Measurements from ENCODE around the gene KY.
"Not testable (repeated sequence)": the region's sequence is repeated elsewhere in the genome, so short reads cannot be mapped to it uniquely, and the experiment has no call there.

Gene KY

DNA sequence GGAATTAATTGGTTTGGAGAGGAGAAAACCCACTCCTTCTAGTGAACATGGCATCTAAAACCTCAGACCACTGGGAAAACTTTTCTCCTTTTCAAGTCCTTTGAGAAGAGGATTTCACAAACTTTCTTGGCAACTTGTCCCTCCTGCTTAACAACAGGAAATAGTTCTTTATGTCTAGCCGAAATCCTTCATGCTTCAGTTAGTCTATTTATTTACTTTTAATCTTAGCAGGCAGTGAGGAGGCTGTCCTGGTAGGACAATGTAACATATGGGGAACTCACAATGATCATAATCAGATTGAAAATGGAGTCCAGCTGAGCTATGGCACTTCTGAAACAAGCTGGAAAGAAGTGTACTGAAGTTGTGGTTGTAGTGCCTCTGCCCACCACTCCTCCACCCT lies 50.6 kb downstream of the KY start:
- no peak for DNase-seq

DNA sequence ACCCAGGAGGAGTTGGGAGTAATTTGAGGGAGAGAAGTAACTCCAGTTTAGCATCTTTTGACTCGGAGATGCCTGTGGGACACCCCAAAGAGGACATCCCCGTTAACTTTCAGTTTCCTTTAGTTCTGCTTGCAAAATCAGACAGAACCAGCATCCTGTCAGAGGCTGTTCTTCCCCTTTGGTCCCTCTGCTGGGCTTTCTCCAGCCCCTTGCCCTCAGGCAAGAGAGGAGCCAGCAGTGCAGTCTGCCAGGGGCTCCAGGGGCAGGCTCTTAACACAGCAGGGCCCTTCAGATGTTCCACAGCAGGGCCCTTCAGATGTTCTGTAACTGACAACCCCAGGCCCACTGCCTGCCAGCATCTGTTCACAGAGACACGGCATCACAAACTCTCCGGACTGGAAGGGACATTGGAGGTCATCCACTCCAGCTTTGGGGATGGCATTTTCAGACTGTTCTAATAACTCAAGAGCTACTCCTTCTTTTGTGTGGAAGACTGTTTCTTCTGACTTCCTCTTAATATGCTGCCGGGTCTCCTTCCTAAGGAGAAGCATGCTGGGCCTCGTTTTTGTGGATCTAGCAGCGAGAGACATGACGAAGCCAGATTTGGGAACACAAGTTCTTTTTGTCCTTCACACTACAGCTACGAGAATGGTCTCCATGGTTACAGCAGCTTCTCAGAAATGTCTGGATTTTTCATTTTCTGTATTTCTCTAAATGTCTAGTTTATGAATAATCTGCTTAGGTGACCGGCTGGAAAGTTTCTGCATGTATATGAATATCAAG lies 51.9 kb downstream of the KY start:
- DNase-seq, result no peak

DNA sequence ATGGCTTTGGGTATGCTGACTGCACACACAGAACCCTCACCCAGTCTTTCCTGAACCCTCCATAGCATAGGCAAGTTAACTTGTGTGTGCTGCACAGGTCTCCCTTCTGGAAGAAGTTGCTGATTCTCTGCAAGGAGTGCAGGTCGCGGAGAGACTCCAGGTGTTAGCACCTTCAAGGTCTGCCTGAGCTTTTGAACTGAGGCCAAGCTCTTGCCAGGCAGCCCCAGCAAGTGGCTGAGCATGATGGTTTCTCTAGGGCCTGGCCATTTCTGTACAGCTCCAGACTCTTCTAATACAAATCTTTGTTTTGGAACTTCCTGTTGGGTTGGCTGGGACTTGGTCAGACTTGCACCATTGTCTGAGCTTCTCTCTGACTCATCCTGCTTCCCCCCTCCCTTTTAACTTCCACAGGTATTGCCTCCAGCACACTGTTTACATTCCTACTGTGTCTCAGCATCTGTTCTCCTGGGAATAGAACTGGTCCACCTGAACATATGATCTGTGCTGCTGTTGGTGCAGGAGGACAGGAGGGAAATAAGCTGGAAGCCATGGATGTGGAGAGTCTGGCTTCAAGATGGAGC lies 53.3 kb downstream of the KY start:
- DNase-seq, result no peak

DNA sequence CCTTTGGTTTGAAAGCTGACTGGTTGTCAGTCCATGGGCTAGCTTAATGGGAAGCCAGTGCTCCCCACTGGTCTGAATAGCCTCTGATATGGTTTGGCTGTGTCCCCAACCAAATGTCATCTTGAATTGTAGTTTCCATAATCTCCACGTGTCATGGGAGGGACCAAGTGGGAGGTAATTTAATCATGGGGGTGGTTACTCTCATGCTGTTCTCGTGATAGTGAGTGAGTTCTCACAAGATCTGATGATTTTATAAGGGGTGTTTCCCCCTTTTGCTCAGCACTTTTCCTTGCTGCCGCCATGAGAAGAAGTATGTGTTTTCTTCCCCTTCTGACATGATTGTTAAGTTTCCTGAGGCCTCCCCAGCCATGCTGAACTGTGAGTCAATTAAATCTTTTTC lies 55.8 kb downstream of the KY start:
- not testable (repeated sequence) for DNase-seq

DNA sequence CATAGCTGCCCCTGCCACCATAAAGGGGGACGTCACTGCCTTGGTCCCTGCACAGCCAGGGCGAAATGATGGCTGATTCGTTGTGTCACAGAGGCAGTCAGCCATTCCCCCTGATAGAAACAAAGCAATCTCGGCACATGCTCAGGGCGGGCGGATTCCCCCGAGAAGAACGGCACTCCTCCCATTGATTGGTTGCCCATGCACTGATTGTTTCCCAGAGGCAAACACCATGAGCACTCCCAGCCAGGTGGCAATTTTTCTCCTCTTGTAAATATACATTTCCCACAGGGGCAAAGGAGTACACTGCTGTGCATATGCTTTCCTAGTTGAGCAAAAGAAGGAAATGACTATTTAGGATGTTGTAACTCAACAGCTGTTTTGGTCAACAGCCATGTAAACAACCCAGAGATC lies 56.5 kb downstream of the KY start:
- DNase-seq, result no peak

DNA sequence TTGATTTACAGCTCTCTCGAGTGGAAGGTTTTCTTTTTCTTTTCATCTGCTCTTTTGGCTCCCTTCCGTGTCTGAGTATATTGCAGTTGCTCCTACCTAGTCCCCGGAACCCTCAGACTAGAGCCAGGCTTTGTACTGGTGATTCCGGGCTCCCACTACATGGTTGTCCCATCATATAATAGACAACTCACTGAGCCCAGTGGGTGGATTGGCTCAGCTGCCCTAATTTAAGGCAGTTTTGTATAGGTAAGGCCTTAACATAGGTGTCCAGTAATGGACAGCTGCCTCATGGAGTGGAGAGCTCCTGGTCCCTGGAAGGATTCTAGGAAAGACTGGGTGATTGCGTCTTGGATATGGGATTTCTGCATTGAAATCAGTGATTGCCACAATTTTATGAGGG lies 58.0 kb downstream of the KY start:
- DNase-seq, result no peak

DNA sequence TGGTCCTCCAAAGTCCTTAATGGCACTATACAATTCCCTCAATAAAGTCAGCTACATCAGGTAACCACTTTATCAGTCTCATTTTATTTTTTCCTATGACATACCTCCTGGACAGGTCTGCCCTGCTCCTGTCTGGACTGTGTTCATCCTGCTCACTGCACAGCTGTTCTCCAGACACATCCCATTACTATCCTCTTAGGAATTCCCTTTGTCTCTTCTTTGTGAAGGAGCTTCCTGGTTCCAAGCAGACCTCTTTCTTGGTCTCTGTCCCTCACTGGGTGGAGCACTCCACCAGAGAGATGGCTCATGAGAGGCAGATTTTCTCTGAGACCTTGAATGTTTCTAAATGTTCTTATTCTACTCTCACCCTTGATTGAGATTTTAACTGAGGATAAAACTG lies 60.1 kb downstream of the KY start:
- no peak for DNase-seq

DNA sequence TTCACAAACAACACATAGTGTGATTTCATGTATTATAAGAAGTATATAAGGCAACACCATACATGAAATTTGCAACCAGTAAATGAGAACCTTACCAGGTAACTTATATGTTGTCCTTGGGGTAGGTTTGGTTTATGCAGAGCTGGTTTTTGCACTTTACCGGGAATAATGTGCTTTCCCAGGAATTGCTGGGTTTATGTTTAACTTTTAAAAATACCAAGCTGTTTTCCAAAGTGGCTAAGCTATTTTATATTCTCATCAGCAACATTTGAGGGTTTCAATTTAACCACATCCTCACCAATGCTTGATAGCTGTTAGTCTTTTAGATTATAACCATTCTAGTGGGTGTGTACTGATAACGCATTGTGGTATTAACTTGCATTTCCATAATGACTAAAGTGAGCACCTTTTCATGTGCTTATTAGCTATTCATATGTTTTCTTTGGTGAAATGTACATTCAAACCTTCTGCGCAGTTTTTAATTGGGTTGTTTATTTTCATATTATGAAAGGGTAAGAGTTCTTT lies 71.6 kb downstream of the KY start:
- no peak for DNase-seq

DNA sequence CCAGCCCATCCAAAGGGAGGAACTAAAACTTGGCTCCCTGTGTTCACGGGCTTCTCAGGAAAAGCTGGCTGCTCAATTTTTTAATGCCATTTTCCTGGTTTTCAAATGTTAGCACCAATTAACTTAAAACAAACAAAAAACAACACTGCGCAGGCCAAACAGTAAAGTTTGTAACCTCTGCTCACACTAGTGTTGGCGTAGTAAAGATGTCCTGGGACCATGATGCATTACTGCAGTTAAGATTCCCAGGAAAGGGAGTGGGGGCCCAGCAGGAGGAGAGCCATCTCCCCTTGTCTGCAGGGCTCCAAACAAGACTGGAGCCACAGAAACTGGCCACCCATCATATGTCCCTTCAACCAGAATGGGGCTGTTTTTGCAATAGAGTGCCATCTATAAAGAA lies 74.0 kb downstream of the KY start:
- no peak for DNase-seq

DNA sequence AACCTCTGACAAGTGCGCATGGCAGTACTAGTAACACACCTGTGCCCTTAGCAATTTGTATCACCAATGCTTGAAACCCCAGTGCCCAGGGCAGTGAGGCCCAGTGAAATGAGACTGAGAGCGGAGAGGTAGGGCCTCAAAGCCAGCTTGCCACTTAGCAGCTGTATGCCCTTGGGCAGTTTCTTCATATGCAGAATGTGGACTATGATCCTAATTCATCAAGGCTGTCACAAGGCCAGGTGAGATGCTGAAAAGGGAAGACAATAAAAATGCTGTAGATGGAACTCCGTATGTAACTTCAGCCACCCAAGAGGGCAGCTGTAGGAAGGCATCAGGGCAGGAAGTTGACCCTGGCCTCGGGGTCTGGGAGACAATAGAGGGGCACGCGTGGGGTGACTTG lies 74.4 kb downstream of the KY start:
- no peak for DNase-seq

DNA sequence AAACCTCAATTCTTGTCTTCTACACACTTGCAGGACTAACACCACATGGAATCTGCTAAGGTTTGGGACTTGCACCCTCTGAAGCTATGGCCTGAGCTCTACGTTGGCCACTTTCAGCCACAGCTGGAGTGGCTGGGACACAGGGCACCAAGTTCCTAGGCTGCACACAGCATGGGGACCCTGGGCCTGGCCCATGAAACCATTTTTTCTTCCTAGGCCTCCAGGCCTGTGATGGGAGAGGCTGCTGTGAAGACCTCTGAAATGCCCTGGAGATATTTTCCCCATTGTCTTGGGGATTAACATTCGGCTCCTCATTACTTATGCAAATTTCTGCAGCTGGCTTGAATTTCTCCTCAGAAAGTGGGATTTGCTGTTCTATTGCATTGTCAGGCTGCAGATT lies 80.9 kb downstream of the KY start:
- DNase-seq, result not testable (repeated sequence)

DNA sequence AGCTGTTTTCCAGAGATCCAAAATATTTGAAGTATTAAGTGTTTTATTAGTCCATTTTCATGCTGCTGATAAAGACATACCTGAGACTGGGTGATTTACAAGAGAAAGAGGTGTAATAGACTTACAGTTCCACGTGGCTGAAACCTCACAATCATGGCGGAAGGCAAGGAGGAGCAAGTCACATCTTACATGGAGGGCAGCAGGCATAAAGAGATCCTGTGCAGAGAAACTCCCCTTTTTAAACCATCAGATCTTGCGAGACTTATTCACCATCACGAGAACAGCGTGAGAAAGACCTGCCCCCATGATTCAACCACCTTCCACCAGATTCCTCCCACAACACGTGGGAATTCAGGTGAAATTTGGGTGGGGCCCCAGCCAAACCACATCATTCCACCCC lies 82.0 kb downstream of the KY start:
- DNase-seq, result no peak

DNA sequence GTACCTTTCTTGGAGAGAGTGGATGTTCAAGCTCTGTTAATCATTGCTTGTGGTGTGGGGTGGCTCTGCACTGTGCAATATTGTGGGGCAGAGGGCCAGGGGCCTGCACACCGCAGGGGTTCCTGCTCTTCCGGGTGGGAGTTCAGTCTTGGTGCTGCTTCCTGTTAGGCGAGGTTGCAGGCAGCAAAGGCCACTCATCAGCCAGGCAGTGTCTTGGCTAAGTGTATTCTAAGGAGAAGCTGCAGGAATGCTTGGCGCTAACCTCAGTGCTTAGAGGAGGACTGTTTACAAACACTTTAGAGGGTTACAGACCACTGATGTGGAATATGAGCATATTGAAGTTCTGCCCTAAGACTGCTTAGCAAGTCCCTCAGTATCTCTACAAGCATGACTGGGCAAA lies 83.2 kb downstream of the KY start:
- no peak for DNase-seq

DNA sequence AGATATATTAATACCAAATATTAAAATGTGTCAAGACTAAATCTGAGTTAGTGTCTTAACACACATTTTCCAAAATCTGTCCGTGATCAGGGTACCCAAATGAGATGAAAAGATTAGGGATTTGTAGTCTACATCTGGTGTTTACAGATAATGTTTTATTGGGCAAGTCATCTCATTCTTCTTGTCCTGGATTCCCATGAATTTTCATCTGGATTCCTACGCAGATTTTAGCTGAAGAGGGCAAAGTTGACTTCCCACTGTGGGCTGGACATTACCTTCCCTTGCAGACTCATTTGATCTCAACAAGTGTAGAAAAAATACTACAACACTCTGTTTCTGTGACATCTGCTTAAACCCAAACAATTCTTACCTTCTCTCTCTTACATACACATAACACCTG lies 85.8 kb downstream of the KY start:
- DNase-seq, result no peak

DNA sequence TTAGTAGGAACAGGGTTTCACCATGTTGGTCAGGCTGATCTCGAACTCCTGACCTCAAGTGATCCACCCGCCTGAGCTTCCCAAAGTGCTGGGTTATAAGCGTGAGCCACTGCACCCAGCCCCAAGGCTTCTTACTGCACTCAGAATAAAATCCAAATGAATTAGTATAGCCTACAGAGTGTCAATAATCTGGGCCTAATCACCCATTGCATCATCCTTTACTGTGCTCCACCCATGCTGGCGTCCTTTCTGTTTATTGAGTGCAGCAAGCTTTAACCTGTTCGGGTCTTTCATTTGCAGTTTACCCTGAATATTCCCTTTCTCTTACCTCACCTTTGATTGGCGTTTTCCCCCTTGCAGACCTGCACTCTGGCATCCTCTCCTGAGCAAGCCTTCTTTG lies 87.2 kb downstream of the KY start:
- DNase-seq, result no peak

DNA sequence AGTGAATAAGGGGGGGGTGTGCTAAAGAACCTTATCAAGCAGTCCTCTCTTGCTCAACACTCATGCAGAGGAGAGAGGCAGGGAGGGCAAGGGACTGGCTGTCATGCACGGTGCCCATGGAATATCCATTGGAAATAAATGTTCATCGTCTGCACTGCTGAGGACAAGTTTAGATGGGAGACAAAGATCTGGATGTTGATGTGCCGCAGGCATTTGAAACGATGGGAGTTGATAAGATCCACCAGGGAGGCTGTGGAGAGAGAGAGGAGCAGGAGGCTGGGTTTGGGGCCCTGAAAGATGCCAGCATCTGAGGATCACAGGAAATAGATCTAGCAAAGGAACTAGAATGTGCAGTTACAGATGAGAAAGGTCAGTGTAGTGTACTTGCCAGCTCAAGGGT lies 88.8 kb downstream of the KY start:
- no peak for DNase-seq

DNA sequence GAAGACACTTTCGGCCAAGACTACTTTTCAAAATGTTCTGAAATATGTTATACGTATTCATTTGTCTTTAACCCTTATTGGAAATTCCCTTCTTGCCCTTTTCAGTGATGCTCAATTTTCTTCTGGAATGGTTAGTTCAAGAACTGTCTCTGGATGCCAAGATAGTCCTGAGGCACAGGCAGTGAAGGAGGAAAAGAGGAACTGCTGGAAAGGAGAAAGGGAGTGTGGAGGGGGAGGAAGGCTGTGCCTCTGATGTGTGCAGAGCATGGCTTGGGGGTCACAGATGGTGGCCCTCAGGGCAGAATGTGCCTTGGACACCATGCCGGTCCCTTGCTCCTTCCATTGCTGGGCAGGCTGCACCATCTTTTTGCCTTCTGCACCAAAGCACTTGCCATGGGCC lies 91.2 kb downstream of the KY start:
- DNase-seq, result no peak

Data from NCI-H524 treated with DMSO at 0.1 percent for 48 hours (cell line).